GM21526 (cell line): ENCODE data around the gene VSIG10L2.
"Not testable (repeated sequence)": the region's sequence is repeated elsewhere in the genome, so short reads cannot be mapped to it uniquely, and the experiment has no call there.

Source experiments
- ATAC-seq: cut with Tn5 transposase; IDR thresholded peaks from one replicate; pipeline ENCODE4 v1.9.1; 2021; ENCODE audit warnings: moderate library complexity; ENCODE audit not compliant: unreplicated experiment, low FRiP score

Gene VSIG10L2

DNA sequence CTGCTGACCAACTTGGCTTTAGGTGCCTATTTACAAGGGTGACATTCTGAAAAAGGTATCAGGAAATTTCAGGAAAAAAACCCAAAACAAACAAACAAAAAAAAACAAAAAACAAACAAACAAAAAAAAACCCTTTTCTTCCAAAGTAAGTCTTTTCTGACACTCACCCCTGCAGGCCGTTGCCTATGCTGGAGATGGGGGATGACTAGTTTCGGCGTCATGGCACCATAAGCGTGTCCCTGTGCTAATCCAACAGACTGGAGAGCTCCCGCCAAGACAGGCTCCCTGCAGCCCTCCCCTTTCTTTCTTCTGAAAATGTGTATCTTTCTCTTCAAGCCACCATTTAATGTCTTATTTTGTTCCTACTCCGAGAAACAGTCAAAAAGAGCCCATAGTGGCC is 13.7 kb downstream of the VSIG10L2 start:
- ATAC-seq, result no peak

DNA sequence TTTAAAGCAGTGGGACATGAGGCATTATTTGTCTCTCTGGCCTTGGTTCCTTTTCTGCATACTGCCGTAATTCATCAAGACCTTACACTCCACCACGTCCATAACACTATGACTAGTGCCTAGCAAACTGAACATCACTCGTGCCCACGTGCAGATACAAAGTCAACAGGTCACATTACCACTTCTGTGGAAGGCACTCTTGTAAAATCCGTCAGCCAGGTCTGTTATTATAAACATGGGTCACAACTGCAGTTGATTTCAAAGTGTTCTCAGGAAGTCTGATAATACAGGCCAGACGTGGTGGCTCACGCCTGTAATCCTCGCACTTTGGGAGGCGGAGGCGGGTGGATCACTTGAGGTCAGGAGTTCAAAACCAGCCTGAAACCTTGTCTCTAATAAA is 14.1 kb downstream of the VSIG10L2 start:
- ATAC-seq, result no peak

DNA sequence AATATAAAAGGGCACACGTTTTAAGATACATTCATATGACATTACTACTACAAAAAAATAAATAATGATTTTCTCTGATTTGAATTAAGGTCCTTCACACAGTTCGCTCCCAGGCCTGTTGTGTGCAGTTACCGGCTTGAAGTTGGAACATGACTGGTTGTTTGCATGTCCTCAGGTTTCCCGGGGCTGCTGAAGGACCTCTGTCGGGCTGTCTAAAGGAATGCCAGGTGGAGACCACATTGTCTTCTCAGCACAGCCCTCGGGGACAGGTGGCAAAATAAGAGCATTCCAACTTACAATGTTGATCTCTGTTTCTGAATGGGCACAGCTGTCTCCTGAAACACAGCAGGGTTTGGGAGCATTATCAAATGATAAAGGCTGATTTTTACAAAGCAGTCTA is 14.9 kb downstream of the VSIG10L2 start:
- ATAC-seq, result no peak

DNA sequence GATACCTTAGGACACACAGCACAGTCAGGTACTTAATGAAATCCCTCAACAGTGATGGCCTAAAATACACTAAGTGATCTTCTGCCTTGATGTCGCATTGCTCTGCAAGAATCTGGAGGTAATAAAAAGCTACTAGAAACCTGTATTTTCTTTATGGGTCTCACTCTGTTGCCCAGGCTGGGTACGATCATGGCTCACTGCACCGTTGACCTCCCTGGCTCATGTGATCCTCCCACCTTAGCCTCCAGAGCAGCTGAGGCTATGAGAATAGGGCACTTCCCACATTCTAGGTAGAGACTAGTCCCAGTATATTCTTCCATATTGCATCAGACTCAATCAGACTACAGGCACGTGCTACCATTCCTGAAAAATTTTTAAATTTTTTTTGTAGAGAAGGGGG is 21.7 kb downstream of the VSIG10L2 start:
- no peak for ATAC-seq

DNA sequence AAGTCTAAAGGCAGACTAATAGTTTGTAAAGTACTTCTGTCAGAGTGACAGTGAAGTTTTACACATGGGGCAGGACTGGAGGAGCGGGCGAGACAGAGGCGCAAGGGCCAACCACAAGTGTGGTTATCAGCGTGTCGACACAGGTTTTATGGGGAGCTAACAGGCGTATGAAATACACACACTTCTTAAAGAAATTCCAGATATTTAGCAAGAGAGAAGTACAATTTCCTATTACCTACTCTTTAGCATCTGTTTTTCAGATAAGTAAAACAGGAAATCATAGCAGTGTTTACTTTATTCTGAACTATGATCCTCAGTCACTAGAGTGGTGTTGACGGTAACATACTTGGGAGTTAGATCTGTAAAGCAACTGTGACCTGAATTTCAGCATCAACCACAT is 22.5 kb downstream of the VSIG10L2 start:
- no peak for ATAC-seq

DNA sequence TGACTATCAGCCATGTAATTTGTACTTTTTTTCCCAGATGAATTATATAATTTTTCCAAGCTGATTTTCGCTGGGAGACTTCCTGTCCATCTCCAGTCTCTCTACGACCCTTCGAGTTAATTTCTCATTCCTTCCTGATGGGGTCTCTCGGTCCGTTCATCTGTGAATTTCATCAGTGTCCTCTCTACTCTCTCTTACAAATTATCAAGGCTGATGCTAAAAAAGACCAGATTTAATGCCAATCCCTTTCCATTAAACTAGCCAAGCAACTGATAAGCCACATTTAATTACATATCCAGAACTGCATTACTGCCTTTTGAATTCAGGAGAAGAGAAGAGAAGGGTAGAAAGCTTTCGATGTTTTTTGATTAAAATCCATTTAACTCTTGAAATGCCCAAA is 25.8 kb downstream of the VSIG10L2 start:
- ATAC-seq, result no peak

DNA sequence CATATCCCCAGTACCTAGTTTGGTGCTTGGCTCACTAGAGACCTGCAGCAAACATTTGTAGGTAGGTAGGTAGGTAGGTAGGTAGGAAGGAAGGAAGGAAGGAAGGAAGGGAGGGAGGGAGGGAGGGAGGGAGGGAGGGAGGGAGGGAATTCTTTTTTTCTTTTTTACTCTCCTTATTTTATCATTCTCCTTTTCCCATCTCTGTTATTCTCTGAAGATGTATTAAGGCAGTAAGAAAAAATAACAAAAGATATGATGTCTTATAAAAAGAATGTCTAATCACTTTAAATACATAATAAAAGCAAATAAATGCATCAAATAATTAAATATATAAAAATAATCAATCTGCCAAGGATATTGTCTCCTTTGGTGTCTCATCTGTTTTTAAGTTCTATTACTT is 28.4 kb downstream of the VSIG10L2 start:
- ATAC-seq, result no peak

DNA sequence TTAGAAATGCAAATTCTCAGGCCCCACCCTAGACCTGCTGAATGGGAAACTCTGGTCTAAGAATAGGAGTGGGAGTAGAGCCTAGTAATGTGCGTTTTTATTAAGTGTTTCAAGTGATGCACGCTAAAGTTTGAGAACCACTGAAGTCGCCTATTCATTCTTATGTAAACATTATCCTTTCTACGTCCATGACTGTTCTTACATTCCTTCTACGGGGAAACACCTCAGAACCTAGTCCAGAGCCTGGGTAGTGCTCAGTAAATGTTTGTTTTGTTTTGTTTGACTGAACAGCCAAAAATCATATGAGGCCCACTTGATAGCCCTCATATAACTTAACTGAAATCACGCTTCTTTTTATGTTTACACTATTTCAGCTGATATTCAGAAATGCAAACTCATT is 29.8 kb downstream of the VSIG10L2 start:
- ATAC-seq, result no peak

DNA sequence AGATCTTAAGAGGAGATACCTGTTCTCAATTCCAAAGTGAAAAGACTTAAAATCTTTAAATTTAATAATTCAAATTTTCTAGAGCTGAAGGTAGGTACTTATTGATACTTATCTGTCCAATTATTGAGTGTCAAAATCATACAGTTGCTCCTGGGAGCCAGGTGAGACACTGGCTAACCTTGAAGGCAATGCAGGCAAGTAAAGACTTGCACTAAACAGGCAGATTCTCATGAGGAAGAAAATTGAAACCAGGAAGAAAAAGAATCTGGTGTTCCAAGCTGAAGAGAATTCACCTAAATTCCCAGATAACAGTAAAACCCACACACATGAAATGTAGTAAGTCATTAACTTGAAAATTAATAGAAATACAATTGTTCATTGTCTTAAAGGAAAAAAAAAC is 30.3 kb downstream of the VSIG10L2 start:
- ATAC-seq, result no peak

DNA sequence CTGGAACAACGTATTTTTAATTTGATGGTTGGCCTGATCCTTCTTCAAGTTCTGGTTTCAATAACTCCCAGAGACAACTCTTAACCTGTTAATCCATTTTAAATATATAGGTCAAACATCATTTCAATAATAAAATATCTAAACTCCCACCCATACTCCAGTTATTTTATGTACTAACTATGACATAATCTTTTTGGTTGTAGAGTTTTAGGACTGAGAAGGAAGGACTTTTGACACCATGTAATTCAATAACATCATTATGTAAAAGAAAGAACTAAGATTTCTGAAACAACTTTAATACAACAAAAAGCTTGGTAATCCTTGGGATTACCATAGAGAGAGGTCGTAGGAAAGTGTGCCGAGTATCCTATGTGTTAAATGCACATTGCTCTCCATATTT is 31.5 kb downstream of the VSIG10L2 start:
- no peak for ATAC-seq

DNA sequence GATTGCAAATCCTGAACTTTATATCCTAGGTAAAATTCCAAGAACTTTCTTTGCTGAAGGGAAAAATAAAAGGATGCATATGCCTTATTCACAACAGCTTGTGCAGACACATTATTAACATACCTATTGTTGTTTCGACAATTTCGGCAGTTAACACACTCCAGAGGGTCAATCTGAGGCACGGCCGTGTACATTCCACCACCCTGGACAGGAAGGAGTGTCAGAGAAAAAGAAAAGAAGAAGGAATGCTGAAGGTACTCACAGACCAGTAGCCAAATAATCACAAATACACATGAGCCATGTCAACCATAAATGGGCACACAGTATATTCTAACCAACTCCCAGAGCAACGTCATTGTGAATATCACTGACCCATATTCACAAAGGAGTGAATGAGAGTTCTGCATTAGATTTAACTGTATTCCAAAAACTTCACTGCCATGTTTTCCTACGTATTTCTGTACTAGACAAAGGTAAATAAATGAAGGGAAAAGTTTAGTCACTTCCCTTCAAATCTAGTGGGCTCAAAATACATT is 32.4 kb downstream of the VSIG10L2 start:
- ATAC-seq, result no peak

DNA sequence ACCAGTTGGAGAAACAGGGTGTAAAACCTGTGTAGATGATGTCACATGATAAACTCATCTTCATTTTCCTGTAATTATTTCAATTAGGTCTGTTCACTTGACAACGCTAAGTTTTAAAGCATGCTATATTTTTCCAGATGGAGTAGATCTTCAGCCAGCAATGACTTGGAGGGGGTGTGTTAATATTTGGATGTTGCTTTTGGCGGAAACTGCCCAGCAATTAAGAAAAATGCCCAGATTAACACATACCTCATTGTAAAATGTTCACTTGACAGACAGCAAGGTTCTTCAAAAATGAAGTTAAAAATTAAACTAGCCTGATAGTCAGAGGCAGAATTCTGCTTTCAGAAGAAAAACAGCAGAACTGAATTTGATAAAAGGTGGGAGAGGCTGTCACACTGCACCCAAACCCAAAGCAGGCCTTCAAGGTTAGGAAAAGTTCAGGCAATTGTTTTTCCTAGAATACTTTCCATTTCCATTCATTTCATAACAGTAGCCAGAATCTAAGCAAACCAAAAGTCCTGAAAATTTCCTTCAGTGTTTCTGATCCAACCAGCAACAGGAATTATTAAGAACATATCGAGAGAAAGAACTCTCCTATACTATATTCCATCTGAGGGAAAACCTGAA is 33.0 kb downstream of the VSIG10L2 start:
- ATAC-seq, result no peak

DNA sequence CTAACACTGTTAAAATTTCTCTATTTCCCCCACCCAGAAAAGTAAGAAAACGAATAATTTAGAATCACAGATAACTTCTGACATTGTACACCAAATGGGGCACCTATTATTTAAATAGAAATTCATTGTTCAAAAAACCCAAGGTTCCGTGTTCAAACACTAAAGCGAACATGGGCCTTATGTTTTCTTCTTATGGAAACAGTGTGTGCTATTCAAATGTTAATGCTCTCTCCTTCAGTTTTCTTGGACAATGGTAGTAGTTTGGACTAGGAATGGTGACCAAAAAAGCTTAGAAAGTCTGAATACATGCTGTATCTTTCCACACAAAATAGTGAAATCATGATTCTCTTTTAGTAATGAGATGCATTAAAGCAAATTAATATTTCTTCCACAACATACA is 33.7 kb downstream of the VSIG10L2 start:
- no peak for ATAC-seq

DNA sequence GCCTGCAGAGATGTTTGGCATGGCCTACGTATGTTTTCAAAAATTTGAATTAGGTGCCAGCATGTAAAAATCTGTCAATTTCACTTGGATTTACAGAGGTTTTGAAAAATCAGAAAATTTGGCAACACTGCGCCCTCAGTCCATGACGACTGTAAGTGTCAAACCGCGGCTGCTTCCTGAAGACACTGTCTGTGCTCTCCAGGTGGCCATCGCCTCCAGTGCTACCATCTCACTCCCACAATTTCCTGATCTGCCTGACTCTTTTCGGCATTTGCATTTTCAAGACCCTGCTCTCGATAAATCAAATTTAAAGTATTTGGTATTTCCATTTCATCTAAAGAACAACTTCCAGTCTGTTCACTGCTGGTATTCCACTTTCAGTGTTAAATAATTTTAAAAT is 34.6 kb downstream of the VSIG10L2 start:
- no peak for ATAC-seq

DNA sequence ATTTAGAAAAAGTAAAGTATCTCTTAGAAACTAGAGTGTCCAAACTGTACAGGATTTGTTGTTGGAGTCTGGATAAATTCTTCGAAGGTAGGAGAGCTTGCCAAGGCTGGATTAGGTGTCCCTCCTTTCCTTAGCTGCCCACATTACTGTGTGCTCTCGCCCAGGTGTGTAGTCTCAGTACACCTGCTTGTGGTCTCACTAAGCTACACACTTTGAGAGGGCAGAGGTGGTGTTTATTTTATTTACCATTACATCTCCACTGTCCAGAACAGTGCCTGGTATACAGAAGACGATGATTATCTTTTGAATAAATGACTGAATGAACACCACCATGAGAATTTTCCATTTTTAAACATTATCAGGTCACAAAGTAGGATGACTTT is 36.5 kb downstream of the VSIG10L2 start:
- no peak for ATAC-seq

DNA sequence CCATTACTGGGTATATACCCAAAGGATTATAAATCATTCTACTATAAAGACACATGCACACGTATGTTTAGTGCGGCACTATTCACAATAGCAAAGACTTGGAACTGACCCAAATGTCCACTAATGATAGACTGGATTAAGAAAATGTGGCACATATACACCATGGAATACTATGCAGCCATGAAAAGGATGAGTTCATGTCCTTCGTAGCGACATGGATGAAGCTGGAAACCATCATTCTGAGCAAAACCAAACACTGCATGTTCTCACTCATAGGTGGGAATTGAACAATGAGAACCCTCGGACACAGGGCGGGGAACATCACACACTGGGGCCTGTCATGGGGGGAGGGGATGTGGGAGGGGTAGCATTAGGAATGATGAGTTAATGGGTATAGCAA is 40.1 kb downstream of the VSIG10L2 start:
- not testable (repeated sequence) for ATAC-seq

DNA sequence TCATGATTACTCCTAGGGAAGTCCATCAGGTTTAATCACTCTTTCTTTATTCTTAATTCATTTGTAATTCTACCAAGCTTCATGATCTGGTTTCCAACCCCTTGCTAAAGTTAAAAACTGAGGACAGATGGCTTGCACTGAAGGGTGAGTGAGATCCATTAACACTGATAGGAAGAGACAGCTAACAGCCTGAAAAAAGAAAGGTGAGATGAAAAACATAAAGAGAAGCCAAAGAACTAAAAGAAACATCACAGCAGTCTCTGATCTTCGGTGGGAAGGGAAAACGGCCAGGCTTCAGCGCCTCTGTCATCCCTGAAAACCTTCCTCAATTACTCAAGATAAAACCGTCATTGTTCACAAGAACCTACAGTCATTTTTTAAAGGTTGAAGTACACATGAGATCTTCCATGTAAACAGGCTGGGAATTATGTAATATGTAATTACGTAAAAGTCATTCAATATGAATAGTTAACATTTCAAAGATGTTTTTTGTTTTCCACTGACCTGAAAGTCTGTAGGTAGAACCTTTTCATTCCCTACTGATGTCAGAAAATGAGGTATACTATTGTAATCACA is 41.3 kb downstream of the VSIG10L2 start:
- ATAC-seq, result no peak

DNA sequence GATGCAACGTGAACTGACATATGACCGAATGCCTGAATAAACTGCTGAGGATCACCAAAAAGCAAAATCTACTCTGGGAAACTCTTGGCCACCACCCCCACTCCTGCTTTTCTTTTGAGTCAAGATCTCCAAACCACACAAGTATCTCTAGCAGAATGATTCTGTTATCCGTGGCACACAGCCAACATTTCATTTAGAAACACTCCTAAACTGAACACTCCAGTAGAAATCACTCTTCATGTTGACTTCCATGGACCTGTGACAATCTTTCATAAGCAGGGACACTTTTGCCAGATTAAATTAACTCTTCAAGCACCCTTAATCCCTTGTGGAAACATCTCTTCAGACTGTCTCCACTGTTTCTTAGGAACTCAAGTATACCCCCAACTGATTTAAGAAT is 44.4 kb downstream of the VSIG10L2 start:
- ATAC-seq, result no peak

DNA sequence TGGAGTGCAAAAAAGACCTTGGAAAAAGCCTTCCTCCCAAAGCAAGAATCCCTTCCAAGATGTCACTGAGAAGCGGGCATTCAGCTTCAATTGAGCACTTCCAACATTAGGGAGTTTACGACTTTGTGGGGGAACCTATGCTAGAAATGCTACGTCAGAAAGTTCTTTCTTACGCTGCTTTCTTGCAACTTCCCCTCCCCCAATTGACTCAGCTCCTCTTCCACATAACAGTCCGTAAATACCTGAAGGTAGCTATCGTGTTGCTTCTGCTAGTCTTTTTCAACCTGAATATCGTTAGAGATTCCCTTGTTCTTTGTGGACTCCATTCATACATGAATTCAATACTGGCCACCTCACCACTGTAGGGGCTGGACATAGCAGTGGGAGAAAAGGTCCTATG is 47.0 kb downstream of the VSIG10L2 start:
- no peak for ATAC-seq

DNA sequence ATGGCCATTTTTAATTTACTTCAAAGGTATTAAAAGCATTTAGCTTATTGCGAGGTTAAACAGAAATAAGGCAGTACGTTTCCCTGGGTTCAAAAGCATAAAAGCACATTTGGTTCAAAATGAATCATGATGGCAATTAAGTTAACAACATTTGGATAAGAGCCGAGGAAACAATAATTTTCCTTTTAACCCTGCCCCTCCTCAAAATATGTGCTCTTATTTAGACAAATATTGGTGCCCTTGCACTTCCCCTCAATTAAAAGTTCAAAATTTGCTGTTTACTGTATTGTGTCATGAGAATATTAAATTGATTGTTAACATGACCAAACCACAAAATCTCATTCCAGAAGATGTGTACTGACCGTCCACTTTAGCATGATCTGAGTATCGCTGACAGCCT is 48.7 kb downstream of the VSIG10L2 start:
- ATAC-seq, result no peak

DNA sequence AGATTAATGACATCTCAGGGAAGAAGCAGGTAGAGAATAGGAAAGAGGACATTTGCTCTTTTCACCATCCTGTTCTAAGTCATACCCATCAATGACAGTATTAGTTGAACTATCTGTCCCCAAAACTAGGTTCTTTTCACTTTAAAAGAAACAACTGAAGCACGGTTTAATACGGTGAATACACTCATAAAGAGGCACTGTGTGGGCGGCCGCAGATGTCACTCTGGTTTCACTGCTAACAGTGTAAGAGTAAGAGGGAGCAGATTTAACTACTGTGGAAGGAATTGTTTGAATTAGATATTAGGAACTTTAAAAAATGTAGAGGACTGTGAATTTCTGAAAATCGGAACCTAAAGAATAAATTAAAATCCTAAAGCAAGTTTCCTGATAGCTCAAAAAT is 49.5 kb downstream of the VSIG10L2 start:
- ATAC-seq, result peak; percentile 98

DNA sequence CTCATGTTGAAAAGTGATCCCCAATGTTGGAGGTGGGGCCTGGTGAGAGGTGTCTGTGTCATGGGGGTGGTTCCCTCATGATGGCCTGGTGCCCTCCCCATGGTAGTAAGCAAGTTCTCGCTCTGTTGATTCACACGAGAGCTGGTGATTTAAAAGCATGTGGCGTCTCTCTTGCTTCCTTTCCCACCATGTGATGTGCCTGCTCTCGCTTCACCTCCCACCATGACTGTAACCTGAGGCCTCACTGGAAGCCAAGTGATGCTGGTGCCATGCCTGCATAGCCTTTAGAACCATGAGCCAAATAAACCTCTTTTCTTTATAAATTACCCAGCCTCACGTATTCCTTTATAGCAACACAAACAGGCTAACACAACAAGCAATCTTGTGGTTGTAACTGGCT is 52.4 kb downstream of the VSIG10L2 start:
- no peak for ATAC-seq
